K562 (cell line): ENCODE measurements around the gene PRR19. TPM values are rescaled to one million over a fixed set of nuclear protein-coding genes. Genes with fewer than 3 reads are reported as not detected.

Source experiments
- BHLHE40 ChIP-seq: IDR thresholded peaks from 2 replicates; pipeline ENCODE4 v1.6.1; 2011; ENCODE audit warnings: low read length, improper control_type of control experiment
- C11orf30 ChIP-seq: fragments of 450-650 bp; IDR thresholded peaks from 2 replicates; pipeline ENCODE4 v1.6.1; 2016; ENCODE audit warnings: low read depth, mild to moderate bottlenecking
- CBFB ChIP-seq: sonication (generic); formaldehyde crosslinking; IDR thresholded peaks from 2 replicates; pipeline ENCODE4 v1.4.0; 2020; ENCODE audit warnings: mild to moderate bottlenecking, missing genetic modification reagents
- CBX5 ChIP-seq: IDR thresholded peaks from 2 replicates; pipeline ENCODE4 v1.6.1; 2014; ENCODE audit warnings: low read depth, borderline replicate concordance
- EGR1 ChIP-seq: fragments of 450-650 bp; conservative IDR thresholded peaks from 2 replicates; pipeline ENCODE4 v1.6.1; 2017; ENCODE audit warnings: mild to moderate bottlenecking
- HNRNPL ChIP-seq: fragments of 200-400 bp; formaldehyde crosslinking; IDR thresholded peaks from 2 replicates; pipeline ENCODE4 v1.6.1; 2017; ENCODE audit warnings: low read depth, mild to moderate bottlenecking, low read length
- ILK ChIP-seq: fragments of 450-650 bp; IDR thresholded peaks from 2 replicates; pipeline ENCODE4 v1.6.1; 2016; ENCODE audit warnings: missing genetic modification characterization, low read depth, mild to moderate bottlenecking, missing compliant biosample characterization, moderate library complexity, borderline replicate concordance
- PCBP2 ChIP-seq: fragments of 200-400 bp; formaldehyde crosslinking; IDR thresholded peaks from 2 replicates; pipeline ENCODE4 v1.6.1; 2018; ENCODE audit warnings: low read length, low read depth, mild to moderate bottlenecking, moderate library complexity; ENCODE audit not compliant: poor library complexity, severe bottlenecking
- ZBTB1 ChIP-seq: sonication (generic); formaldehyde crosslinking; IDR thresholded peaks from 2 replicates; pipeline ENCODE4 v1.8.1; 2023; ENCODE audit warnings: missing genetic modification reagents, low read depth, mild to moderate bottlenecking, borderline replicate concordance
- ZKSCAN1 ChIP-seq: fragments of 150-350 bp; IDR thresholded peaks from 2 replicates; pipeline ENCODE4 v1.6.1; 2016; ENCODE audit warnings: low read depth, low read length
- ZNF41 ChIP-seq: fragments of 250-450 bp; sonication (Bioruptor Pico); conservative IDR thresholded peaks from 2 replicates; pipeline ENCODE4 v1.4.0; 2020; ENCODE audit warnings: mild to moderate bottlenecking
- ZNF445 ChIP-seq: fragments of 250-450 bp; sonication (Bioruptor Pico); IDR thresholded peaks from 2 replicates; pipeline ENCODE4 v1.4.0; 2020; ENCODE audit warnings: low read depth, mild to moderate bottlenecking, moderate library complexity
- ZNF507 ChIP-seq: conservative IDR thresholded peaks from 2 replicates; pipeline ENCODE4 v1.6.1; 2017; ENCODE audit warnings: missing genetic modification characterization, missing compliant biosample characterization
- ZNF830 ChIP-seq: fragments of 250-450 bp; sonication (Bioruptor Pico); IDR thresholded peaks from 2 replicates; pipeline ENCODE4 v1.5.0; 2021; ENCODE audit warnings: mild to moderate bottlenecking
- polyA plus RNA-seq, 8 experiments: library from polyadenylated mRNA; depleted of rRNA in 4 of 8; stranded (reverse) in 5 of 8; unstranded in 3 of 8; fragments of >200 nt; fragmentation: Nextera tagmentation in 2 of 8; fragmentation: Illumina TruSeq in 1 of 8; extraction: Ambion mirVana in 2 of 8; extraction: Trizol in 1 of 8; gene quantifications; 2 replicates each; pipeline versions ENCODE4 v1.2.1 to v1.2.3, GENCODE V29; 2011 to 2014; ENCODE audit warnings: inconsistent platforms in 1 of 8, missing spikeins in 1 of 8
- total RNA-seq, 7 experiments: library from RNA; depleted of rRNA in 6 of 7; stranded (reverse); fragments of >200 nt in 6 of 7; fragmentation: Illumina TruSeq in 2 of 7; extraction: Trizol in 2 of 7; gene quantifications; 2 replicates each; pipeline versions ENCODE4 v1.2.1 to v1.2.3, GENCODE V29; 2011 to 2021; ENCODE audit warnings: low replicate concordance in 1 of 7
- TF ChIP-seq, protein P1 (sequence below): sonication (generic); formaldehyde crosslinking; IDR thresholded peaks from 2 replicates; pipeline ENCODE4 v1.8.0; 2022; ENCODE audit warnings: mild to moderate bottlenecking, missing genetic modification reagents
- TF ChIP-seq, protein P2 (sequence below), 2 experiments: fragments of 450-650 bp in 1 of 2; IDR thresholded peaks; 2 replicates each; pipeline ENCODE4 v1.6.1; 2011 to 2017; ENCODE audit warnings: low read depth in 2 of 2, antibody characterized with exemption in 1 of 2, borderline replicate concordance in 1 of 2, low read length in 1 of 2, mild to moderate bottlenecking in 1 of 2, mixed read lengths in 1 of 2; ENCODE audit not compliant: control insufficient read depth in 1 of 2
- TF ChIP-seq, protein P3 (sequence below): fragments of 450-650 bp; IDR thresholded peaks from 2 replicates; pipeline ENCODE4 v1.6.1; 2017; ENCODE audit warnings: mild to moderate bottlenecking, moderate library complexity
- TF ChIP-seq, protein P4 (sequence below): fragments of 450-650 bp; IDR thresholded peaks from 2 replicates; pipeline ENCODE4 v1.6.1; 2017; ENCODE audit warnings: antibody characterized with exemption
- TF ChIP-seq, protein P5 (sequence below): IDR thresholded peaks from 2 replicates; pipeline ENCODE4 v1.6.1; 2016; ENCODE audit warnings: missing genetic modification characterization, missing compliant biosample characterization

PRR19 gene
- total and polyA plus RNA-seq, 9 of the 15 experiments (the other 6 are each of a cell fraction or from before 2014, with no cell fraction given) = 0.10 to 1.6 (median 0.54) TPM

DNA sequence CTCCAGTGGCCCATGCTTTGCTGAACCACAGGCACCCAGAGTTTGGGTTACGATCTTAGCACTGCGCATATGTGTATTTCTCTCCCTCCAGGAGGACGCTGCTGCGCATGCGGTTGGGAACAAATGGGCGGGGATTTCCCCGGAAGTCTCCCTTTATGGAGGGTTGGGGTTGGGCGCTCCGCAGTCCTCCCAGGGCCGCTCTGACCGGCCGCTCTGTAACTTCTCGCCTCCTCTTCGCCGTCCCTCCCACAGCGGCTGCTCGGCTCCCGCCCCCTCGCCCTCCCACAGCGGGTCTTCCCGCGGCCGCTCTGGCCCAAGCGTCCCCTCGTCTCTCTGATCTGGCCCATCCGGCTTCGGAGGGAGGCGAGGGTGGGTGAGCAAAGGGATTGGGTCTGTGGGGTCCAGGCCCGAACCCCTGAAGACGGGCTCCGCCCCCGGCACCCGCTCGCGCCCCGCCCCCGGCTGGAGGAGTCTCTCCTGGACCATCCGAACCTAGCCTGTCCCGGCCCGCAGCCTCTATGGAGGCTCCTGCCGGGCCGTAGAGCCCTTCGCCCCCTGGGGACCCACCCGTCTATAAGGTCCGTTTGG is 23.5 kb downstream of the PRR19 start, which contains the start of gene MEGF8 (continued):
- TF ChIP-seq, protein P1, sequence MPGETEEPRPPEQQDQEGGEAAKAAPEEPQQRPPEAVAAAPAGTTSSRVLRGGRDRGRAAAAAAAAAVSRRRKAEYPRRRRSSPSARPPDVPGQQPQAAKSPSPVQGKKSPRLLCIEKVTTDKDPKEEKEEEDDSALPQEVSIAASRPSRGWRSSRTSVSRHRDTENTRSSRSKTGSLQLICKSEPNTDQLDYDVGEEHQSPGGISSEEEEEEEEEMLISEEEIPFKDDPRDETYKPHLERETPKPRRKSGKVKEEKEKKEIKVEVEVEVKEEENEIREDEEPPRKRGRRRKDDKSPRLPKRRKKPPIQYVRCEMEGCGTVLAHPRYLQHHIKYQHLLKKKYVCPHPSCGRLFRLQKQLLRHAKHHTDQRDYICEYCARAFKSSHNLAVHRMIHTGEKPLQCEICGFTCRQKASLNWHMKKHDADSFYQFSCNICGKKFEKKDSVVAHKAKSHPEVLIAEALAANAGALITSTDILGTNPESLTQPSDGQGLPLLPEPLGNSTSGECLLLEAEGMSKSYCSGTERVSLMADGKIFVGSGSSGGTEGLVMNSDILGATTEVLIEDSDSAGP (CRISPR knock-in tag) = no peak
- TF ChIP-seq, protein P2, sequence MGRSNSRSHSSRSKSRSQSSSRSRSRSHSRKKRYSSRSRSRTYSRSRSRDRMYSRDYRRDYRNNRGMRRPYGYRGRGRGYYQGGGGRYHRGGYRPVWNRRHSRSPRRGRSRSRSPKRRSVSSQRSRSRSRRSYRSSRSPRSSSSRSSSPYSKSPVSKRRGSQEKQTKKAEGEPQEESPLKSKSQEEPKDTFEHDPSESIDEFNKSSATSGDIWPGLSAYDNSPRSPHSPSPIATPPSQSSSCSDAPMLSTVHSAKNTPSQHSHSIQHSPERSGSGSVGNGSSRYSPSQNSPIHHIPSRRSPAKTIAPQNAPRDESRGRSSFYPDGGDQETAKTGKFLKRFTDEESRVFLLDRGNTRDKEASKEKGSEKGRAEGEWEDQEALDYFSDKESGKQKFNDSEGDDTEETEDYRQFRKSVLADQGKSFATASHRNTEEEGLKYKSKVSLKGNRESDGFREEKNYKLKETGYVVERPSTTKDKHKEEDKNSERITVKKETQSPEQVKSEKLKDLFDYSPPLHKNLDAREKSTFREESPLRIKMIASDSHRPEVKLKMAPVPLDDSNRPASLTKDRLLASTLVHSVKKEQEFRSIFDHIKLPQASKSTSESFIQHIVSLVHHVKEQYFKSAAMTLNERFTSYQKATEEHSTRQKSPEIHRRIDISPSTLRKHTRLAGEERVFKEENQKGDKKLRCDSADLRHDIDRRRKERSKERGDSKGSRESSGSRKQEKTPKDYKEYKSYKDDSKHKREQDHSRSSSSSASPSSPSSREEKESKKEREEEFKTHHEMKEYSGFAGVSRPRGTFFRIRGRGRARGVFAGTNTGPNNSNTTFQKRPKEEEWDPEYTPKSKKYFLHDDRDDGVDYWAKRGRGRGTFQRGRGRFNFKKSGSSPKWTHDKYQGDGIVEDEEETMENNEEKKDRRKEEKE (IDR thresholded peaks at IDR 0.05; ENCODE audit: borderline replicate concordance in 1 of 2, control insufficient read depth in 1 of 2, low read depth in 2 of 2, low read length in 1 of 2) = no peak
- peak; percentile 92 for TF ChIP-seq EGR1
- no peak for TF ChIP-seq C11orf30
- peak; percentile 23; the same call in 1 of the 2 replicates for TF ChIP-seq ZKSCAN1
- TF ChIP-seq, protein P3, sequence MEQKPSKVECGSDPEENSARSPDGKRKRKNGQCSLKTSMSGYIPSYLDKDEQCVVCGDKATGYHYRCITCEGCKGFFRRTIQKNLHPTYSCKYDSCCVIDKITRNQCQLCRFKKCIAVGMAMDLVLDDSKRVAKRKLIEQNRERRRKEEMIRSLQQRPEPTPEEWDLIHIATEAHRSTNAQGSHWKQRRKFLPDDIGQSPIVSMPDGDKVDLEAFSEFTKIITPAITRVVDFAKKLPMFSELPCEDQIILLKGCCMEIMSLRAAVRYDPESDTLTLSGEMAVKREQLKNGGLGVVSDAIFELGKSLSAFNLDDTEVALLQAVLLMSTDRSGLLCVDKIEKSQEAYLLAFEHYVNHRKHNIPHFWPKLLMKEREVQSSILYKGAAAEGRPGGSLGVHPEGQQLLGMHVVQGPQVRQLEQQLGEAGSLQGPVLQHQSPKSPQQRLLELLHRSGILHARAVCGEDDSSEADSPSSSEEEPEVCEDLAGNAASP = no peak
- TF ChIP-seq, protein P4, sequence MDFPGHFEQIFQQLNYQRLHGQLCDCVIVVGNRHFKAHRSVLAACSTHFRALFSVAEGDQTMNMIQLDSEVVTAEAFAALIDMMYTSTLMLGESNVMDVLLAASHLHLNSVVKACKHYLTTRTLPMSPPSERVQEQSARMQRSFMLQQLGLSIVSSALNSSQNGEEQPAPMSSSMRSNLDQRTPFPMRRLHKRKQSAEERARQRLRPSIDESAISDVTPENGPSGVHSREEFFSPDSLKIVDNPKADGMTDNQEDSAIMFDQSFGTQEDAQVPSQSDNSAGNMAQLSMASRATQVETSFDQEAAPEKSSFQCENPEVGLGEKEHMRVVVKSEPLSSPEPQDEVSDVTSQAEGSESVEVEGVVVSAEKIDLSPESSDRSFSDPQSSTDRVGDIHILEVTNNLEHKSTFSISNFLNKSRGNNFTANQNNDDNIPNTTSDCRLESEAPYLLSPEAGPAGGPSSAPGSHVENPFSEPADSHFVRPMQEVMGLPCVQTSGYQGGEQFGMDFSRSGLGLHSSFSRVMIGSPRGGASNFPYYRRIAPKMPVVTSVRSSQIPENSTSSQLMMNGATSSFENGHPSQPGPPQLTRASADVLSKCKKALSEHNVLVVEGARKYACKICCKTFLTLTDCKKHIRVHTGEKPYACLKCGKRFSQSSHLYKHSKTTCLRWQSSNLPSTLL = no peak
- TF ChIP-seq ZBTB1 = no peak
- TF ChIP-seq, protein P5, sequence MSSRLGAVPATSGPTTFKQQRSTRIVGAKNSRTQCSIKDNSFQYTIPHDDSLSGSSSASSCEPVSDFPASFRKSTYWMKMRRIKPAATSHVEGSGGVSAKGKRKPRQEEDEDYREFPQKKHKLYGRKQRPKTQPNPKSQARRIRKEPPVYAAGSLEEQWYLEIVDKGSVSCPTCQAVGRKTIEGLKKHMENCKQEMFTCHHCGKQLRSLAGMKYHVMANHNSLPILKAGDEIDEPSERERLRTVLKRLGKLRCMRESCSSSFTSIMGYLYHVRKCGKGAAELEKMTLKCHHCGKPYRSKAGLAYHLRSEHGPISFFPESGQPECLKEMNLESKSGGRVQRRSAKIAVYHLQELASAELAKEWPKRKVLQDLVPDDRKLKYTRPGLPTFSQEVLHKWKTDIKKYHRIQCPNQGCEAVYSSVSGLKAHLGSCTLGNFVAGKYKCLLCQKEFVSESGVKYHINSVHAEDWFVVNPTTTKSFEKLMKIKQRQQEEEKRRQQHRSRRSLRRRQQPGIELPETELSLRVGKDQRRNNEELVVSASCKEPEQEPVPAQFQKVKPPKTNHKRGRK (tag) = no peak
- no peak for TF ChIP-seq ZNF830 (CRISPR knock-in tag)
- TF ChIP-seq CBFB = peak; percentile 72; the same call in 1 of the 2 replicates
- no peak for TF ChIP-seq ZNF445 (CRISPR knock-in tag)
- no peak for TF ChIP-seq ZNF507 (tag)
- TF ChIP-seq HNRNPL = no peak
- no peak for TF ChIP-seq PCBP2
- no peak for TF ChIP-seq ILK
- no peak for TF ChIP-seq ZNF41
- TF ChIP-seq BHLHE40 = no peak
- TF ChIP-seq CBX5 = no peak
